COR-L47 (cell line): Measurements from ENCODE around the gene RUNX1.

Experiments used
- DNase-seq: peaks from one replicate; lab custom pipeline; 2025; lab: John Stamatoyannopoulos, UW

Gene RUNX1

GRCh38 chr21:35059742-35060141, 10.6 kb upstream of the RUNX1 start:
- DNase-seq, result no peak

- no peak for DNase-seq
Measured at GRCh38 chr21:35058058-35058457, 9.0 kb upstream of the RUNX1 start.

GRCh38 chr21:35057428-35057827, 8.3 kb upstream of the RUNX1 start:
- DNase-seq, result no peak

DNA sequence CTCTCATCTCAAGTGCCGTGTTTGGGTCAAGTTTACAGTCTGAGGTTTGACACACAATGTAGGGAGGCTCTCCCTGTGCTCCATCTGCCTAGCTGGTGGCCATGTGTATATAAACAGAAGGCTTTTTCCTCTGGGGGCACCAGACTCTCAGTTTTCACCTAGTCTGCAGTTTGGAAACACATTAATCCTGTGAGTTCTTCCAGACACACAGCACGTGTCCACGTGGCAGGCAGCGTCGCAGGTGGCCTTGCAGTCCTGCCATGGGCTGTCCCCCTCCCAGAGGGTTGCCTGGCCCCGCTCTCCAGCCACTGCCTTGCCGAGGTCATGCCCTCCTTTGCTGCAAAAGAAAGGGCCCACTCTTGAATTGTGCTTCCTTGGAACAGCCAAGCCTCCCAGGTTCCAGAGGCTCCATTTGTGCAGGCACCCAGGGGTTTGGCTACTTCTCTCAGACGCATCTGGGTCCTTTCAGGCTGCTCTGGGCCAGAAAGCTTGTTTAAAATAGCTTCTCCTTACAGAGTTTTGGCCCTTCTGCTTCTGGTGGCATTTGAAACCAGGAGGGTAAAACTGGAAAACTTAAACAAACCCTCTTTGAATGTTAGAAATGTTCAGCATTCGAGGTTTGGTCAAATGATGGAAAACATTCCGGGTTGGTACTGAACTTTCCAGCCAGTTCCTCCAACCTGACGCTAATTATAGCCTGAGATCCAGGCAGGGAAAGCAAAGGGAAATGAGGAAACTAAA, 4.4 kb upstream of the RUNX1 start:
- no peak for DNase-seq

DNA sequence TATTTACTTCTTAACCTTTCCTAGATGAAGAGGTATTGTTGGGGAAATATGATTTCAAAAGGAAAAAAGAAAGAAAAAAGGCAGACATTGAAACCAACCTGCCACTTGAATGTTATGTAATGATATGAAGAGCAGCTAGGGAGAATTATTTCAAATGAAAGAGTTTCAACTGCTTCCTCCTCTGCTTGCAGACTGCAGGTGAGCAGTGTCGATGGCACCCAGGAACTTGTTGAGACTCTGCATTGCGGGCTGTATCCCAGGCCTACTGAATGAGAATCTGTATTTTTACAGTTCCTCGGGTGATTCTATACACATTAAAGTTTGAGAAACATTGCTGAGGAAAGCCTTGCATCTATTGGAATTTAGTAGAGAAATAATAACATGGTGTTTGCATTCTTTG, 3.7 kb upstream of the RUNX1 start:
- DNase-seq, result no peak

GRCh38 chr21:35051287-35051818, 2.3 kb upstream of the RUNX1 start:
- DNase-seq, result no peak

DNA sequence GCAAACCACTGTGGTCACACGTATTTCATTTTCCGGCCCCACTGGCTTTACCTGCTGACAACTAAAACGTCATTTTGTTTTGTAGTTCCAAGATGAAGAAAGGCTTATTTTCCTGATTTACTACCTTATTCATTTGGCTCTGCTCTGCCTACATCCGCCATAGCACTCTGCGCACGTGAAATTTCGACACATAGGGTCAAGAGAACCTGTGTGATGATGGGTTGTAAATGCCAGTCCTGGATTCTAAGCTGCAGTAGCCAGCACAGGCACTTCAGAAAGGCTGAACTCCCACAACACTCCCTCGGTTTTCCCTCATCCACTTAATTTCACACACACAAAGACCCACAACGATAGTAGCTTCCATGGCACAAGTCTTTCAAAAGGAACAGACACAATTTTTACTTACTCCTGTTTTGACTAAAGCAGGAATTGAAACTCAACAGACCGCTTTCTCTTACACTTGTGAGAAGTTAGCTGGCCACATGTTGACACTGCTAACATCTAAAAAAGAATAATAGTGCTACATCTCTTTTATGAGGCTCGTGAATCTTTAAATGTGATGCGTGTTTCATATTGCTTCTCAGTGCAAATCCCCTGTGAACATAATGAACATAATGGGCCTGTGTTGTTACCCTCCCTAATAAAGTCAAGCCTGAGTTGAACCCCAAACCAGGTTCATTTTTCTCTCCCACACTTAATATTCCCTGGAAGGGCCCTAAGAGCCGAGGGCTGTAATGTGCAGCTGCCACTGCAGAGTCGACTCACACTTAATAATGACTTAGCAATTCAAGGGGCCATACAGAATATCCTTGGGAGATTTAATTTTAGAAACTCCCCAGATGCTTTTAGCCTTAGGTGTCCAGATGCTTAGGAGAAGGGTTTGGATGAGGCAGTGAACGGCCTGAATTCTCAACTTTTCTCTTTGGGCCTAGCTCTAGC, 1.5 kb upstream of the RUNX1 start:
- no peak for DNase-seq

GRCh38 chr21:35048183-35048601, 910 bp downstream of the RUNX1 start:
- DNase-seq, result no peak

DNA sequence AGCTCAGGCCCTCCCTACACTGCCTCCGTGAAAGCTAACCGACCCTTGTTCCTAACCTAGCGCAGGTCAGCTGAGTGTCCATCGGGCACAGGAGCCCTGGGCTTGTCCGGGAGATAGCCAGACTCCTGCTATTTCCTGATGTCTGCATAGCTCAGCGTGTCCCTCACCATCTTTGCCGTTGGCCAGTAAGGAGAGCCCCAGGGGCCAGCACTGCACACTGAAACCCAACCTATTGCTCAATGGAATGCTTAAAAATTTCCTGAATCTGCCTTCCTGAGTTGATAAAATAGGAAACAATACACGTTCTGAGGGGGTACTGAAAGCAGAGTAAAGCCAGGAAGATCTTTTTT, 2.2 kb downstream of the RUNX1 start:
- DNase-seq, result no peak

- no peak for DNase-seq
Measured at GRCh38 chr21:35046263-35046624, 2.9 kb downstream of the RUNX1 start.

DNA sequence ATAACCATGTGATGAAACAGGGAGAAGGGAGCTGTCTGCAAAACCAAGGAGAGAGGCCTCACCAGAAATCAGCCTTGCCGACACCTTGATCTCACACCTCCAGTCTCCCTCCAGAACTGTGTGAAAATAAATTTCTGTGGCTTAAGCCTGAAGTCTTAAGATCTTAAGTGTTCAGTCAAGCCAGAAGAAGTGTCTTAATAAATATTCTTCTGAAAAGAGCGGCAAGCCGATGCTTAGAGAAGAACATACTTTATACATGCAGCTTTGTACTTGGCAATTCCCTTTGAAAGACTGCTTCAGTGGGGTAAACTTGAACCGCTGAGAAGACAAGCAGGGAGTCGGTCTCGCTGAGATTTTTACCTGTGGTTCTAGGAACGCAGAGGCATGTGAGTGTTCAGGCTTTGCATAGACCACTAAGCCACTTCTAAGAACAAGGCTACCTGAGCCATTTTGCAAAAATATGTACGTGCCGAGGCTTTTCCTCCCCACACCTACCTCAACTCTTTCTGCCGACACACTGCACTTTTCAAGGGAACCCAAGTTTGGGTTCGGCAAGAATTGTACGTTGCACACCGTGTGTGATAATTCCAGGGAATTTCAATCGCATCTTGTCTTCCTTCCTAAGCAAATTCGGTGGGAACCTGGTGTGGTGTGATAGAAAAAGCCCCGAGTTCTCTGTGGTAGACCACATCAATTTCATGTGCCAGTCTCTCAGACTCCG, 3.4 kb downstream of the RUNX1 start:
- DNase-seq, result no peak

DNA sequence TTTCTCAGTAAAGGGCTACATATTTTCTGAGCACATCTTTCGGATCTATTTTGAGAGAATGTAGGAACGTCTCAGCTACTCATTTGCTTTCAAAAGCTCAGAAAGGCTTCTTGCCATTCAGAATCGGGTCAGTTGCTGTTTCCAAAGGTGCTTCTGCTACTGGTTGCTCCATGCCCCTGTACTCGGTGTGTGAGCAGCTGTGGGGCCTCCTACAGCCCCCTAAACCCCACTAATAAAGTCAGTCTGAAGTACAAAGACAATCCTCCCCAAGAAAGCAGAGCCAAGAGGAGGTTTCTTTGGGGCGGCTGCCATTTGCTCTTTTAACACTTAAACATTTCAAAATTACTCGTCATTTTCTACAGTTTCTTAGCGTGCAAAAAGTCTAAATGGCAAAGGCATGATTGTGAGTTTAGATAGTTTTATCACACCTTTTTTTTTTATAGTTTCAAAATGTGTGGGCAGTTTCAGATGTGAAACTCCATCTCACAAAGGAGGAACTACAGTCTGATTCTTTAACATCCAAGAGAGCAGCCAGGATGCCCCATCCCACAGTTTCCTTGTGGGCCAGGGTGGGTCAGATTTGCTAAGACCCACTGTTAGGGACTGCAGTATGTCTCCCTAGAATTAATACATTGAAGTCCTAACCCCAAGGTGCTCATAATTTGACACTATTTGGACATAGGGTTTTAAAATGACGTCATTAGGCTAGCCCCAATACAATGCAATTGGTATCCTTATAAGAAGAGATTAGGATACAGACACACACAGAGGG, 4.1 kb downstream of the RUNX1 start:
- DNase-seq, result no peak

- no peak for DNase-seq
Measured at GRCh38 chr21:35044128-35044527, 5.0 kb downstream of the RUNX1 start.

DNA sequence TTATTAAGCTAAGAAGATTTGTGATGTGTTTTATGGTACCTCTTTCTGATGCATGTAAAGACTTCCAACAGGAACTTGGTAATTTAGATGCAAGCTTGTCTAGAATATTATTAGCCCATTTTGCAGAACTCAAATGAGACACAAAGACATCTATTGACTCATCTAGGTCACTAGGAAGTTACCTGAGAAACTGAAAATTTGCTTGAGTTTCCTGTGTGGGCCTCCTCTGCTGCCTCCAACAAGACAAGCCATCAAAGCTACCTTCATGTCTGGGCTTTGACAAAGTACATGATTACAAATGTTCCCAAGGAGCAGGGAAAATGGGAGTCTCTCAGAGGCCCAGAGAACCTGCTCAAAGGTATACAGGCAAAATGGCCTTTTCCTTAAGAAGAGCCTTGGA, 5.6 kb downstream of the RUNX1 start:
- no peak for DNase-seq

GRCh38 chr21:35042836-35043235, 6.3 kb downstream of the RUNX1 start:
- DNase-seq, result no peak

- DNase-seq, result no peak
Measured at GRCh38 chr21:35041881-35042280, 7.2 kb downstream of the RUNX1 start.

DNA sequence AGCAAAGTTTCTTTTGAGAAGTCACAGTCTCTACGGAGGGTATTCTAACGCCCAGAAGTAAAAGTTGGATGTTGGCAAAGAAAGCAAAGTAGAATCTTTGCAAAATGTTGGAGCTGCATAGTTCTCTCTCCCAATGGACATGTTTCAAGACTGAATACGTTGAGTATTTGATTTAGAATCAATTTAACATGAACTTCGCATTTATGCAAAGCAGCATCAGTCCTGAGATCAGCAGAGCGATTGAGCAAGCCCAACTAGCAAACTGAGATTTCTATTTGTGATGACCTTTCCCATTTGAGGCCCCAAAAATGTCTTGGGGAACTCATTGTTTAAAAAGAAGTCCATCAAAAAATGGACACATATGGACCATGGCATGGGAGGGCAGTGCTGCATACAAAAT, 8.0 kb downstream of the RUNX1 start:
- DNase-seq, result no peak

GRCh38 chr21:35039595-35040289, 9.4 kb downstream of the RUNX1 start:
- DNase-seq, result no peak

GRCh38 chr21:35038772-35039319, 10.3 kb downstream of the RUNX1 start:
- no peak for DNase-seq

DNA sequence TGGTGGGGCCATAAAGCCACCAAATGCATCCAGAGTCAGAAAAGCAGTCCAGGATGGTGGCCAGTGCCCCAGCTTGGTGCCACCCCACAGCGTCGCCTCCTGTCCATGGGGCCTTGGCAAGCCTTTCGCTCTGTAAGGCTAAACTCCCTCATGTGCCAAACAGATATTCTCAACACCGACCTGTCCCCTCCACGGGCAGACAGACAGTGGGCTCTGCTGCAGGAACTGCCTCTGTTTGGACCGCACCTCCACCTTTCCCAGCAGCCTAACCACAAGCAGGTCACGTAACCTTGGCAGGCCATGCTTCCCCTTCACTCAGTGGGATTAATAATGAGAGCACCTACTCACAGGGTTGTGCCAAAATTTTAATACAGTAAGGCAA, 11.7 kb downstream of the RUNX1 start:
- no peak for DNase-seq
